H1 (cell line): ENCODE results near the gene TBC1D22A. TPM values are rescaled to one million over a fixed set of nuclear protein-coding genes. Genes with fewer than 3 reads are reported as not detected.
A peak's percentile ranks its signal among the peaks of the same experiment; 100 is the strongest.

Source experiments
- CTCF ChIA-PET: fragments of 300-600 bp; sonication (Branson Sonifier 250); formaldehyde crosslinking; loops from one replicate; lab custom pipeline; 2021; ENCODE audit not compliant: partially characterized antibody; lab: Charles Lee
- POLR2A ChIA-PET: fragments of 300-600 bp; sonication (Branson Sonifier 250); formaldehyde crosslinking; loops from one replicate; lab custom pipeline; 2021; ENCODE audit warnings: inconsistent platforms; ENCODE audit not compliant: partially characterized antibody; lab: Charles Lee
- DNase-seq, 2 experiments: peaks; one replicate each; pipeline versions ENCODE4 v3.0.0 to v3.0.0-alpha.2; 2010 to 2022; ENCODE audit warnings: low spot score in 2 of 2, low read depth in 1 of 2, mixed read lengths in 1 of 2
- FAIRE-seq: peaks from 2 replicates; lab custom pipeline; 2011; peaks lifted over from hg19 to GRCh38; lab: Jason Lieb, UNC
- H2AFZ ChIP-seq: 2 replicates; pipeline ENCODE4 v1.8.1; 2012; ENCODE audit warnings: low read length, inconsistent platforms
- H2AK5ac ChIP-seq: 2 replicates; pipeline ENCODE4 v1.6.1; 2013; ENCODE audit warnings: low read depth, low read length
- H2BK120ac ChIP-seq: replicated peaks from 2 replicates; pipeline ENCODE3; 2013; ENCODE audit warnings: low read depth, low read length, inconsistent platforms
- H2BK12ac ChIP-seq: 2 replicates; pipeline ENCODE4 v1.6.1; 2013; ENCODE audit warnings: low read depth, low read length
- H2BK15ac ChIP-seq: 2 replicates; pipeline ENCODE4 v1.6.1; 2013; ENCODE audit warnings: low read length
- H2BK20ac ChIP-seq: 2 replicates; pipeline ENCODE4 v1.6.1; 2013; ENCODE audit warnings: low read length
- H2BK5ac ChIP-seq: 2 replicates; pipeline ENCODE4 v1.6.1; 2013; ENCODE audit warnings: low read depth, low read length
- H3K14ac ChIP-seq: 2 replicates; pipeline ENCODE4 v1.6.1; 2013; ENCODE audit warnings: inconsistent platforms; ENCODE audit not compliant: insufficient read length
- H3K18ac ChIP-seq: 2 replicates; pipeline ENCODE4 v1.6.1; 2013; ENCODE audit warnings: low read length; ENCODE audit errors: extremely low read depth
- H3K23ac ChIP-seq: 2 replicates; pipeline ENCODE4 v1.6.1; 2013; ENCODE audit warnings: inconsistent platforms; ENCODE audit not compliant: insufficient read length
- H3K23me2 ChIP-seq: 2 replicates; pipeline ENCODE4 v1.6.1; 2013; ENCODE audit warnings: low read depth, low read length
- H3K27ac ChIP-seq: 2 replicates; pipeline ENCODE4 v1.6.1; 2011; ENCODE audit warnings: low read depth, low read length, inconsistent platforms
- H3K27me3 ChIP-seq, 4 experiments: replicated peaks in 1 of 4; 1 replicate in 1 of 4; 2 replicates in 3 of 4; pipeline versions ENCODE4 v1.6.1 to v1.8.1; 2011 to 2013; ENCODE audit warnings: low read length in 3 of 4, mild to moderate bottlenecking in 3 of 4, inconsistent platforms in 2 of 4, mixed read lengths in 2 of 4, moderate library complexity in 1 of 4; ENCODE audit not compliant: control insufficient read depth in 3 of 4, insufficient read depth in 3 of 4; ENCODE audit errors: extremely low read depth in 1 of 4
- H3K36me3 ChIP-seq, 4 experiments: 2 replicates each; pipeline versions ENCODE4 v1.6.1 to v1.8.1; 2011 to 2013; ENCODE audit warnings: mild to moderate bottlenecking in 4 of 4, low read length in 3 of 4, moderate library complexity in 2 of 4, control low read depth in 1 of 4, inconsistent platforms in 1 of 4; ENCODE audit not compliant: insufficient read depth in 4 of 4, control insufficient read depth in 2 of 4
- H3K4ac ChIP-seq: replicated peaks from 2 replicates; pipeline ENCODE3; 2013; ENCODE audit warnings: low read length, low read depth, mixed read lengths, inconsistent platforms; ENCODE audit not compliant: insufficient read length
- H3K4me1 ChIP-seq, 4 experiments: replicated peaks in 1 of 4; 1 replicate in 1 of 4; 2 replicates in 3 of 4; pipeline versions ENCODE4 v1.6.1 to v1.8.1; 2011 to 2013; ENCODE audit warnings: low read length in 3 of 4, inconsistent platforms in 2 of 4, mixed read lengths in 1 of 4; ENCODE audit not compliant: insufficient read depth in 4 of 4, control insufficient read depth in 3 of 4
- H3K4me2 ChIP-seq, 2 experiments: 2 replicates each; pipeline versions ENCODE4 v1.6.1 to v1.8.1; 2011 to 2013; ENCODE audit warnings: low read depth in 2 of 2, low read length in 2 of 2, control low read depth in 1 of 2, inconsistent platforms in 1 of 2, mild to moderate bottlenecking in 1 of 2; ENCODE audit not compliant: insufficient read depth in 1 of 2
- H3K4me3 ChIP-seq, 4 experiments: fragments of 200-600, 300-600 bp in 1 of 4; sonication (generic), shearing (Covaris generic), sonication (Bioruptor Twin) in 1 of 4; 2 replicates each; pipeline versions ENCODE4 v1.5.1 to v1.8.1; 2011 to 2016; ENCODE audit warnings: low read length in 4 of 4, low read depth in 3 of 4, control low read depth in 2 of 4, inconsistent platforms in 2 of 4, mild to moderate bottlenecking in 2 of 4, mixed read lengths in 1 of 4, moderate library complexity in 1 of 4; ENCODE audit not compliant: insufficient read depth in 2 of 4; ENCODE audit errors: extremely low read depth in 1 of 4
- H3K56ac ChIP-seq: replicated peaks from 2 replicates; pipeline ENCODE3; 2013; ENCODE audit warnings: low read depth, mild to moderate bottlenecking, mixed read lengths, low read length, inconsistent platforms; ENCODE audit not compliant: insufficient read length
- H3K79me1 ChIP-seq: 2 replicates; pipeline ENCODE4 v1.6.1; 2013; ENCODE audit warnings: low read depth, low read length, control low read depth
- H3K79me2 ChIP-seq, 2 experiments: 2 replicates each; pipeline versions ENCODE4 v1.6.1 to v1.8.1; 2012 to 2013; ENCODE audit warnings: low read length in 2 of 2, mild to moderate bottlenecking in 2 of 2, inconsistent platforms in 1 of 2; ENCODE audit not compliant: insufficient read depth in 2 of 2, control insufficient read depth in 1 of 2
- H3K9ac ChIP-seq, 4 experiments: replicated peaks in 1 of 4; 1 replicate in 1 of 4; 2 replicates in 3 of 4; pipeline versions ENCODE4 v1.6.1 to v1.8.1; 2011 to 2013; ENCODE audit warnings: low read depth in 3 of 4, low read length in 3 of 4, control low read depth in 2 of 4, mild to moderate bottlenecking in 2 of 4, moderate library complexity in 2 of 4, inconsistent platforms in 1 of 4; ENCODE audit errors: extremely low read depth in 1 of 4
- H3K9me3 ChIP-seq, 2 experiments: 2 replicates each; pipeline versions ENCODE4 v1.6.1 to v1.8.1; 2012 to 2013; ENCODE audit warnings: mild to moderate bottlenecking in 2 of 2, moderate library complexity in 2 of 2, control low read depth in 1 of 2, inconsistent platforms in 1 of 2, low read depth in 1 of 2, low read length in 1 of 2, mixed read lengths in 1 of 2; ENCODE audit not compliant: insufficient read depth in 2 of 2
- H4K20me1 ChIP-seq, 2 experiments: replicated peaks in 1 of 2; 2 replicates each; pipeline versions ENCODE3 to v1.8.1; 2011 to 2013; ENCODE audit warnings: inconsistent platforms in 2 of 2, low read length in 2 of 2, mild to moderate bottlenecking in 1 of 2; ENCODE audit not compliant: insufficient read depth in 2 of 2, control insufficient read depth in 1 of 2
- H4K5ac ChIP-seq: 2 replicates; pipeline ENCODE4 v1.6.1; 2013; ENCODE audit warnings: low read length, low read depth, mixed read lengths, inconsistent platforms; ENCODE audit not compliant: insufficient read length
- H4K8ac ChIP-seq: 2 replicates; pipeline ENCODE4 v1.8.0; 2013; ENCODE audit warnings: mild to moderate bottlenecking, moderate library complexity, low read length, inconsistent platforms; ENCODE audit not compliant: insufficient read depth; ENCODE audit errors: extremely low read depth
- H4K91ac ChIP-seq: replicated peaks from 2 replicates; pipeline ENCODE3; 2013; ENCODE audit warnings: low read length, mixed read lengths, inconsistent platforms; ENCODE audit not compliant: insufficient read length
- FOSL1 ChIP-seq: IDR thresholded peaks from 2 replicates; pipeline ENCODE4 v1.6.1; 2011; ENCODE audit warnings: mild to moderate bottlenecking, low read depth, low read length, moderate library complexity; ENCODE audit not compliant: insufficient read depth
- HDAC6 ChIP-seq: IDR thresholded peaks from one replicate; pipeline ENCODE4 v1.7.1; 2012; ENCODE audit warnings: low read depth, mild to moderate bottlenecking, inconsistent platforms, low read length, moderate library complexity
- POLR2AphosphoS5 ChIP-seq: IDR thresholded peaks from 2 replicates; pipeline ENCODE4 v1.6.1; 2011; ENCODE audit warnings: low read depth, low read length
- POU5F1 ChIP-seq: IDR thresholded peaks from 2 replicates; pipeline ENCODE4 v1.6.1; 2011; ENCODE audit warnings: low read depth, mild to moderate bottlenecking, low read length, moderate library complexity
- RAD21 ChIP-seq, 2 experiments: IDR thresholded peaks in 1 of 2; conservative IDR thresholded peaks in 1 of 2; 2 replicates each; pipeline ENCODE4 v1.6.1; 2011; ENCODE audit warnings: low read depth in 2 of 2, low read length in 2 of 2, improper control_type of control experiment in 1 of 2, inconsistent platforms in 1 of 2, mild to moderate bottlenecking in 1 of 2, moderate library complexity in 1 of 2
- RNF2 ChIP-seq: fragments of 200-900, 300-1000 bp; sonication (generic); IDR thresholded peaks from 2 replicates; pipeline ENCODE4 v1.7.1; 2016; ENCODE audit warnings: borderline replicate concordance, low read depth, mild to moderate bottlenecking, antibody characterized with exemption, low read length; ENCODE audit not compliant: poor library complexity, severe bottlenecking; ENCODE audit errors: missing control alignments
- TCF12 ChIP-seq: IDR thresholded peaks from 2 replicates; pipeline ENCODE4 v1.6.1; 2011; ENCODE audit warnings: low read depth, mild to moderate bottlenecking, low read length
- ZNF274 ChIP-seq: IDR thresholded peaks from 2 replicates; pipeline ENCODE4 v1.7.0; 2012; ENCODE audit warnings: low read length, borderline replicate concordance; ENCODE audit errors: extremely low read depth
- WGBS, 2 experiments: shearing (Covaris generic) in 1 of 2; methylation state at CpG; one replicate each; pipeline versions ENCODE4 v1.1.6 to v1.1.7; 2013 to 2015; ENCODE audit warnings: low lambda C conversion rate in 2 of 2, mixed read lengths in 2 of 2, inconsistent platforms in 1 of 2, low coverage in 1 of 2, missing lambda C conversion rate in 1 of 2; ENCODE audit not compliant: insufficient replicate concordance in 2 of 2, insufficient coverage in 1 of 2, insufficient read length in 1 of 2; ENCODE audit errors: extremely low coverage in 1 of 2, missing lambda C conversion rate in 1 of 2; 5-methylcytosine and 5-hydroxymethylcytosine counted together
- polyA plus RNA-seq, 7 experiments: library from polyadenylated mRNA; depleted of rRNA in 3 of 7; stranded (reverse) in 5 of 7; unstranded in 2 of 7; fragments of >200 nt in 5 of 7; fragments of 200-250 nt in 2 of 7; gene quantifications; 1 replicate in 5 of 7; 2 replicates in 1 of 7; 4 replicates in 1 of 7; pipeline versions ENCODE4 v1.2.1 to v1.2.3, GENCODE V29; 2011 to 2013; ENCODE audit warnings: missing spikeins in 2 of 7, mixed read lengths in 2 of 7
- total RNA-seq: library from RNA; stranded (reverse); fragmentation: NEBNext Ultra II Directional; extraction: Animal tissue kit (Norgen Biotek cat#: 25700); gene quantifications from 2 replicates; pipeline ENCODE4 v1.2.1, GENCODE V29; 2021
- TF ChIP-seq, protein P1 (sequence below): IDR thresholded peaks from 2 replicates; pipeline ENCODE4 v1.6.1; 2011; ENCODE audit warnings: low read length, improper control_type of control experiment

The TBC1D22A gene
- total and polyA plus RNA-seq, 2 of the 8 experiments (the other 6 are each of a cell fraction or from before 2014, with no cell fraction given), result 11.9 to 18.4 TPM

DNA sequence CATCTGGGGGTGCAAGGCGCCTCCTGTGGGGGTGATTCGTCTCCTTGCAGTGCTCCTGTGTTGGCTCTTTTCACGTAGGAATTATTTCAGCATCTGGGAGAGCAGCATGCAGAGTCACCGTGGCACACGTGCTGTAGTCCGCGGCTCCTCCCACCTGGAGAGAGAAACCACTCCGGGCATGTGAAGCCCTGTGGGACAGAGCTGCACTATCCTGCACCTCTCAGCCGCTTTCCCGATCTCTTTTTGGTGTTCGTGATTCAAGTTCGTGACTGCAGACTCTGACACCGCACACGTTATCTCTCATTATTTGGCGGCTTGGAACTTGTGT lies 394.6 kb downstream of the TBC1D22A start:
- H2BK120ac ChIP-seq, result no peak overlapping the region
- TF ChIP-seq, protein P1, sequence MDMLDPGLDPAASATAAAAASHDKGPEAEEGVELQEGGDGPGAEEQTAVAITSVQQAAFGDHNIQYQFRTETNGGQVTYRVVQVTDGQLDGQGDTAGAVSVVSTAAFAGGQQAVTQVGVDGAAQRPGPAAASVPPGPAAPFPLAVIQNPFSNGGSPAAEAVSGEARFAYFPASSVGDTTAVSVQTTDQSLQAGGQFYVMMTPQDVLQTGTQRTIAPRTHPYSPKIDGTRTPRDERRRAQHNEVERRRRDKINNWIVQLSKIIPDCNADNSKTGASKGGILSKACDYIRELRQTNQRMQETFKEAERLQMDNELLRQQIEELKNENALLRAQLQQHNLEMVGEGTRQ, result no peak
- TF ChIP-seq RNF2 (no peak), POU5F1 (no peak), ZNF274 (no peak), TCF12 (no peak), FOSL1 (no peak), POLR2AphosphoS5 (no peak), HDAC6 (no peak), RAD21 (IDR thresholded peaks at IDR 0.05 in 1 of 2, conservative IDR thresholded peaks at IDR 0.05 in 1 of 2; ENCODE audit: low read depth in 2 of 2, low read length in 2 of 2) (no peak)
- TF ChIP-seq, all 59 proteins: peak for 0
- Histone ChIP-seq H2BK5ac (0 out of 2 replicates have a peak overlapping the region, but pooled peaks have one; percentile 32), H3K4me3 (no peak overlapping the region), H2BK15ac (no peak overlapping the region), H3K23ac (no peak overlapping the region), H3K27me3 (no peaks in the 10 kb centered on the region), H3K56ac (no peak overlapping the region), H3K4me1 (no peaks in the 10 kb centered on the region; a peak in 1 of 7 replicates), H3K27ac (no peak overlapping the region), H3K23me2 (peaks cover 10% of the 10 kb centered on the region; the same call in 1 of the 2 replicates), H3K9ac (no peak overlapping the region), H3K14ac (no peak overlapping the region), H3K9me3 (no peaks in the 10 kb centered on the region; a peak in 1 of 4 replicates), H4K5ac (no peak overlapping the region), H4K91ac (no peak overlapping the region), H4K20me1 (peaks cover 4 to 15% of the 10 kb centered on the region in 2 experiments), H3K18ac (no peak overlapping the region), H2AFZ (no peak overlapping the region), H2BK12ac (no peak overlapping the region), H3K4ac (no peak overlapping the region), H4K8ac (no peak overlapping the region), H3K79me1 (peaks cover 3% of the 10 kb centered on the region), H3K79me2 (peaks cover 0 to 5% of the 10 kb centered on the region in 2 experiments; a peak in 1 of 4 replicates), H3K36me3 (peaks cover 0 to 11% (median 3%) of the 10 kb centered on the region in 4 experiments; a peak in 2 of 8 replicates), H2AK5ac (no peak overlapping the region), H2BK20ac (no peak overlapping the region), H3K4me2 (no peak overlapping the region)
- DNase-seq (no peak), FAIRE-seq (no peak)
- POLR2A ChIA-PET, result no interaction called here
- WGBS, 2 experiments, result 90% methylated on average over 15 of the region's 15 CpGs; no CpG with 5 or more reads in 1 of the 2 experiments
- CTCF ChIA-PET, result interaction anchor here (0.9 to 1.1 kb wide), 2 partner anchors 17 to 63 kb away, joined by 3 read pairs; no protein-coding TSS in a partner anchor
